HG02973 (cell line): ENCODE measurements around the gene MBD3L2.
"Not testable (repeated sequence)": the region's sequence is repeated elsewhere in the genome, so short reads cannot be mapped to it uniquely, and the experiment has no call there.

ENCODE experiments used
- ATAC-seq: cut with Tn5 transposase; IDR thresholded peaks from one replicate; pipeline ENCODE4 v1.9.1; 2021; ENCODE audit warnings: moderate library complexity; ENCODE audit not compliant: unreplicated experiment

The MBD3L2 gene

GRCh38 chr19:7049021-7049420 is at the start of gene MBD3L2:
Gene MBD3L2, plus strand, starts transcription at chr19:7049321. Its CDS starts 53 bp downstream, at chr19:7049374.
- not testable (repeated sequence) for ATAC-seq

GRCh38 chr19:6999933-7000332 is 49.2 kb upstream of the MBD3L2 start:
- no peak for ATAC-seq

GRCh38 chr19:7000333-7000732 is 48.8 kb upstream of the MBD3L2 start:
- ATAC-seq, result no peak

- ATAC-seq, result no peak
Observed at GRCh38 chr19:7000816-7001215, 48.3 kb upstream of the MBD3L2 start.

GRCh38 chr19:7004313-7004931 is 44.7 kb upstream of the MBD3L2 start:
- no peak for ATAC-seq

- no peak for ATAC-seq
Observed at GRCh38 chr19:7006135-7006704, 42.9 kb upstream of the MBD3L2 start.

- ATAC-seq, result no peak
Observed at GRCh38 chr19:7007859-7008258, 41.3 kb upstream of the MBD3L2 start.

GRCh38 chr19:7010722-7011593 is 38.2 kb upstream of the MBD3L2 start:
- ATAC-seq, result no peak

- ATAC-seq, result no peak
Observed at GRCh38 chr19:7013678-7014077, 35.4 kb upstream of the MBD3L2 start.

GRCh38 chr19:7018828-7019227 is 30.3 kb upstream of the MBD3L2 start:
- no peak for ATAC-seq

- not testable (repeated sequence) for ATAC-seq
Observed at GRCh38 chr19:7021331-7021730, 27.8 kb upstream of the MBD3L2 start, which contains the start of gene MBD3L2B. Gene MBD3L2B, minus strand, starts transcription at chr19:7021431. Its CDS starts 34 bp downstream, at chr19:7021397.

- ATAC-seq, result not testable (repeated sequence)
Observed at GRCh38 chr19:7028790-7029189, 20.3 kb upstream of the MBD3L2 start.

- ATAC-seq, result not testable (repeated sequence)
Observed at GRCh38 chr19:7030278-7030677, 18.8 kb upstream of the MBD3L2 start, which contains the start of gene MBD3L5. Gene MBD3L5, plus strand, starts transcription at chr19:7030578. Its CDS starts 34 bp downstream, at chr19:7030612.

- not testable (repeated sequence) for ATAC-seq
Observed at GRCh38 chr19:7040079-7040478, 9.0 kb upstream of the MBD3L2 start, which contains the start of gene MBD3L4. Gene MBD3L4, minus strand, starts transcription at chr19:7040179. Its CDS starts 35 bp downstream, at chr19:7040144.

GRCh38 chr19:7041563-7041962 is 7.6 kb upstream of the MBD3L2 start:
- ATAC-seq, result not testable (repeated sequence)

GRCh38 chr19:7051421-7051820 is 2.3 kb downstream of the MBD3L2 start:
- not testable (repeated sequence) for ATAC-seq

GRCh38 chr19:7052896-7053295 is 3.8 kb downstream of the MBD3L2 start:
- not testable (repeated sequence) for ATAC-seq

- ATAC-seq, result not testable (repeated sequence)
Observed at GRCh38 chr19:7054635-7055368, 5.7 kb downstream of the MBD3L2 start.

- not testable (repeated sequence) for ATAC-seq
Observed at GRCh38 chr19:7055679-7056078, 6.6 kb downstream of the MBD3L2 start.

GRCh38 chr19:7056371-7056770 is 7.2 kb downstream of the MBD3L2 start:
- not testable (repeated sequence) for ATAC-seq

GRCh38 chr19:7058576-7058975 is 9.5 kb downstream of the MBD3L2 start, which contains the start of gene MBD3L3:
Gene MBD3L3, minus strand, starts transcription at chr19:7058676. Its CDS starts 71 bp downstream, at chr19:7058605.
- ATAC-seq, result not testable (repeated sequence)
